ENCODE measurements around the gene CDH23.

Gene CDH23

DNA sequence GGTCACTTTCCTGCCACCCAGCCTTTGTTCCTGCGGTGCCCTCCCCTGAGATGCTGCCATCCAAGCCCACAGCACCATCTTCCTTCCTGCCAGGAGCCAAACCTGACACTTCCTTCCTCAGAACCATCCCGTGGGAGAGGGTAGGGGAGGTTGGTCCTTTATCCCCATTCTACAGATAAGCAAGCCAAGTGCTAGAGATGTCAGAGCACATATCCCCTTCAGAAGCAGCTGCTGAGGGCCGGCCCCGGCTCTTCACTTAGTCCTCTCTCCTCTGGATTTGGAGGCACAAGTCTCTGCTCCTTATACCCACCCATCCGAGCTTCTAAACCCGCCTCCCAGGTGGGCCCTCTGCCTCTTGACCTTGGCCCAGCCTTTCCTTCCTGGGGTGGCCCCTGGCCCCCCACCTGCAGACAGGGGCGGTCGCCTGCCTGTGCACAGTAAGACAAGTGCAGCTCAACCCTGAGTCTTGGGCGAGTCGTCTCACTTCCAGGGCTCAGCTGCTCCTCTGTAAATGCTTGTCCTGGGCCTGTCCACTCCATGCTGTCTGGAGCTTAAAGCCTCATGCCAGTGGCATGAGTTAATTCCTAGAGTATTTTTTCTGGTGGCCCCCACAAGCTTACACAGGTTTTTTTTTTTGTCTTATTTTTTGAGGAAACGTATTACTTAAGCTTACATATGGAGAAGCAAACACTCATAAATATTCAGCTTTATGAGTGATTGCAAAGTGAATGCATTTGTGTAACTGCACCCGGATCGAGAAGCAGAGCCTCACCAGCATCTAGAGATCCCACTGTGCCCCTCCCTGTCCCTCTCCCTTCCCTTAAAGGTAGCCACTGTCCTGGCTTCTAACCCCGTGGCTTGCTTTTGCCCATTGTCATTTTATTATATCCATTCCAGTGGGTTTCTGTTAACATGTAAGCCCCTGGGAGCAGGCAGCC is 125.1 kb downstream of the CDH23 start:
- no peak for DNase-seq

- DNase-seq = no peak
These were observed 125.9 kb downstream of the CDH23 start for GRCh38 chr10:71522442-71523144.

DNA sequence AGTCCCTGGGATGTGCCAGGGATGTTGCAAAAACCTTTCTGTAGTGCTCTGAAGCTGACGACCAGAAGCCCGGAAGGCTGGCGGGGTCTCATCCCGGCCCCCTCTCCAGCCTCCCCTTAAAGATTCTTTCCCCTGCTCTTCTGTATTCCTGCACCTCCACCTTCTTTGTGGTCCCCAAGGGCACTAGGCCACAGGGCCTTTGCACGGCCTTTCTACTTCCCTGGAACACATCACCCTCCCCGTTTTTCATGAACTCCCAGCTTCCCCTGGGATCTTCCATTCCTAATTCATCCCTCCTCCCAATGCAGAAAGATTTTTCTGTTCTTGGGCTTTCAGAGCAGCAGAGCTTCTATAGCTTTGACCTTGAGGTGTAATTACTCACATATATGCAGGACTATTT is 127.0 kb downstream of the CDH23 start:
- DNase-seq = no peak

DNA sequence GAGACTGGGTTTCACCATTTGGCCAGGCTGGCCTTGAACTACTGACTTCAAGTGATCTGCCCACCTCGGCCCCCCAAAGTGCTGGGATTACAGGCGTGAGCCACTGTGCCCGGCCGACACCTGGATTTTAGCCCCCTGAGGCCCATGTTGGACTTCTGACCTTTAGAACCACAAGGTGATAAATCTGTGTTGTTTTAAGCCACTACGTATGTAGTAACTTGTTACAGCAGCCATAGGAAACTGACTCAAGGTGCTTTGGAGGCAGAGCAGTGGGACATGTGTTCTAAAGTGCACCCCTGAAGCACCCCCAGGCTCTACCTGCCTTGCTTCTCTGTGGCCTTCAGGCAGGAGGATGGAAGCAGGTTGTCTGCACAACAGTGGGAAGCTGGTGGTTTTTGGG is 128.4 kb downstream of the CDH23 start:
- no peak for DNase-seq

DNA sequence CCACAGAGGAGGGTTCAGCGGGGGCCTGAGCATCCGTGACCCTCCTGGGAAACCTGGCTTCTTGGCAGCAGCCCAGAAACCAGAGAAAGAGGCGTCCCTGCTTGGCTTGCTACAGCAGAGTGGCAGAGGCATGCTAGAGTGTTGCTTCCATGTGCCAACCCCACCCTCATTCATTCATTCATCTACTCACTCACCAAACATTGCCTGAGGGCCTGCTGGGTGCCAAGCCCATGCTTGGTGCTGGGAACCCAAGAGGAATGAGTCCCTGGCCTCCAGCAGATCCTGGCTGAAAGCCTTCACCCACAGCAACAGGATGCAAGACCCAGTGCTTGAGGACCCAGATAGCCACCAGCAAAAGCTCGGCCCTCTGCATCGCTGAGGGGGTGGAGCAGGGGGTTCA is 129.0 kb downstream of the CDH23 start:
- DNase-seq = no peak

DNA sequence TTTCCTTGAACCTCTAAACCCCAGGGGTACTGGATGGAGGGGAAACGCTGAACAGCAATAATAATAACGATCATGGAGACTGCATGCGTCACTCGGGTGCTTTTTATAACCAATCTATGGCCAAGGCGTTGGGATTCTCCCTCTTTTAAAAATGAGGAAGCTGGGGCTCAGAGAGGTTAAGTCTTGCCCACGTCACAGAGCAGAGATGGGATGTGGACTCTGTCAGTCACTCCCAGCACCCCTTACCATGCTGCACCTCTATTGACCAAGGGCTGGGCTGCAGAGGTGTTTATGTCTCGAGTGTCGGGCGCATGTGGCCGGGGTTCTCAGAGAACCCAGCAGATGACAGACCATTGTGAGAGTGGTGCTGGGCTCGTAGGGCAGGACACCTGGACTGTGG is 129.9 kb downstream of the CDH23 start:
- DNase-seq = no peak

- DNase-seq = no peak
These were observed 130.4 kb downstream of the CDH23 start for GRCh38 chr10:71527135-71527534.

- DNase-seq = no peak
These were observed 131.9 kb downstream of the CDH23 start for GRCh38 chr10:71528371-71529206.

- DNase-seq = no peak
These were observed 132.6 kb downstream of the CDH23 start for GRCh38 chr10:71529207-71529827.

GRCh38 chr10:71530781-71531180 is 134.1 kb downstream of the CDH23 start:
- no peak for DNase-seq

- no peak for DNase-seq
These were observed 135.0 kb downstream of the CDH23 start for GRCh38 chr10:71531485-71532446.

DNA sequence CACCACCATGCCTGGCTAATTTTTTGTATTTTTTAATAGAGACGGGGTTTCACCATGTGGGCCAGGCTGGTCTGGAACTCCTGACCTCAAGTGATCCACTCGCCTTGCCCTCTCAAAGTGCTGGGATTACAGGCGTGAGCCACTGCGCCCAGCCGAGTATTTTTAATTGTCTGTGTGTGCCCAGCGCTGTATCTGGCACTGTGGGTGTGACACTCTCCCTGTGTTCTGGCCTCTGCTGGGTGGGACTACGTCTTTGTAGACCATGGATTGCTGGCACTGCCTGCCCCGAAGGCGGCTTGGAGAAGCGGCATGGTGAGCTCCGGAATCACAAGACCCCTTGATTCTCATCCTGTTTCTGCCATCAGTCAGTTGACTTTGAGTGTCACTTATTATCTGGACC is 136.2 kb downstream of the CDH23 start:
- no peak for DNase-seq

DNA sequence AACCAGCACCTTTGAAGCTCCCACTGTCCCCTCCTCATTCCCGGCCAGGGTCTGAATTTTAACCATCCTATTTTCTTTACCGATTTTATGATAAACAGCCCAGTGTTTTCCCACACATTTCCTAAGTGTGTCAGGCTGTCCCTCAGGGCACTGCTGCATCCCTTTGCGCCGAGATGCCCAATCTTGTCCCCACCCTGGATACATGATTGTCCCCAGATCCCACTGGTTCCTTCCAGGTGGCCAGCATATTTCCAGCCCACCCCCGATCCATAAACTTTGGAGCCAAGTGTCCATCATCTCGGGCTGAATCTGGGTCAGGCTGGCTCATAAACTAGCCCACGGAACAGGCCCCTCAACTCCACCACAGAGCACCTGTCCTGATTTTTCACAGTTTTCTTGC is 137.2 kb downstream of the CDH23 start:
- no peak for DNase-seq

DNA sequence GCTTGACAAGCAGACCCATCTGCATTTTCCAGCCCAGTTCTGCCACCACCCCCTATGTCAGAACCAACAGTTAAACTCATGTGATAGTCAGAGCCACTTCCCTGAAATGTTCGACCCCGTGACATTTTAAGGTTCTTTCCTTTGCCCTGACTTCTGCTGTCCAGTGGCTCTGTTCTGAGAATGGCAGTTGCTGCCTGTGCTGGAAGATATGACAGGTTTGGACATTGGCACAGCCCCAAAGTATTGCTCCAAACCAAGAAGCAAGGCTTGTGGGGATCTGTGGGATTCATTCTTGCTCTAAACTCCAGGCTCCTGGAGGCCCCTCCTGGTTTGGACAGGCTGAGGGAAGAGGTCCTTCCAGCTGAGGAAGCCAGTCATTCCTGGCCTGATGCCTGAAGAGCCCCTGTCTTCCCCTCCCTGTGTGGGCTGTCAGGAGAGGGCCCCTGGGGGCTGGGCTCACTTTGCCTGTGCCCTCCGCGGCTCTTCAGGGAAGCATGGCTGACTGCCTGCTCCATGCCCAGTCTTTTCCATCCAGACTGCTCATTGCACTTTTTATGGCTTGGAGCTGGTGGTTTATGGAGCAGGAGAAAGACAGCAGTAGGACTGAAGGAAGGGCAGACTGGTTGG is 138.0 kb downstream of the CDH23 start:
- DNase-seq = no peak

- no peak for DNase-seq
These were observed 139.6 kb downstream of the CDH23 start for GRCh38 chr10:71536332-71536731.

GRCh38 chr10:71537125-71537524 is 140.4 kb downstream of the CDH23 start:
- DNase-seq = no peak

DNA sequence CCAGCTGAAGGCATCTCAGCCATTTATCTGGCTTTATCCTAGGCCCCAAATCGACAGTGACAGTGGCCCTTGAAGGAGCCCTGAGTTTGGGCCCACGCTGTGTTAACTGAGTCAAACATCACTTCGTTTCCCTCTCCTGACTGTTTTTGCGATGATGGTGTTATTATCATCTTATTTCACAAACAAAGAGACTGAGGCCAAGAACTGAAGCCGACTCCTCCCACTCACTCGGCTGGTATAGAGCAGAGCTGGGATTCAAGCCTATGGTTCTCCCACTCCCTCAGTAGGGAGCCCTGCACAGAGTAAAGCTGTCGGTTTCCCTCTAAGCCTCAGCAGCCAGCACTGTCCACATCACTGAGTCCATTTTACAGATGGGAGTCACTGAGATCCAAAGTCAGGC is 141.0 kb downstream of the CDH23 start:
- no peak for DNase-seq

- DNase-seq = no peak
These were observed 142.0 kb downstream of the CDH23 start for GRCh38 chr10:71538608-71539260.

- no peak for DNase-seq
These were observed 142.9 kb downstream of the CDH23 start for GRCh38 chr10:71539442-71540118.

DNA sequence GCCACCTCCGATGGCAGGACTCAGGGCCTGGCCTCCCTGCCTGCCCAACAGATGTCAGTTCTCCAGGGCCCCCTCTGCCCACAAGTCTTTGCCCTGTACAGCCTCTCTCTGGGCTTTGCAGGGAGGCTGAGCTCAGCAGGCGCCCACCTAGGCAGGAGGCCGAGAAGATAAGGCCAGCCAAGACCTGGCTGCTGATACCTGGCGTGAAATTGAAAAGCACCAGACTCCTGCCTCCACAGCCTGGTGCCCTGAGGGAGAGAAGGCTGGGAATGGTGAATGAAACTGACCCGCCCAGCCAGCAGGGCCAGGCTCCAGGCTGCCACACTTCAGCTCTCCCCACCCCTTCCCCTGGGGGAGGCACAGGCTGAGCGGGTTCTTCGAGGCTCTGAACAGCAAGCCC is 145.8 kb downstream of the CDH23 start:
- DNase-seq = no peak

All from NCI-H1417 treated with DMSO at 0.1 percent for 48 hours (cell line).